Progenitor cell of endocrine pancreas (in vitro differentiated cells): Measurements from ENCODE around the gene PRKCZ. TPM values are rescaled to one million over a fixed set of nuclear protein-coding genes. Genes with fewer than 3 reads are reported as not detected.
A peak's percentile ranks its signal among the peaks of the same experiment; 100 is the strongest.

ENCODE experiments used
- DNase-seq: peaks from one replicate; pipeline ENCODE4 v3.0.0; 2021; ENCODE audit warnings: low spot score; ENCODE audit not compliant: unreplicated experiment
- H3K27ac Mint-ChIP-seq: 2 replicates; pipeline ENCODE4 v1.8.0; 2021; ENCODE audit warnings: mild to moderate bottlenecking, moderate library complexity, mixed read lengths
- H3K27me3 Mint-ChIP-seq: 2 replicates; pipeline ENCODE4 v1.8.0; 2021; ENCODE audit warnings: mixed read lengths
- H3K36me3 Mint-ChIP-seq: 2 replicates; pipeline ENCODE4 v1.8.0; 2022; ENCODE audit warnings: mixed read lengths; ENCODE audit not compliant: insufficient read depth
- H3K4me1 Mint-ChIP-seq: 2 replicates; pipeline ENCODE4 v1.8.0; 2021; ENCODE audit warnings: low read depth, mixed read lengths
- H3K4me3 Mint-ChIP-seq: 2 replicates; pipeline ENCODE4 v1.8.0; 2021; ENCODE audit warnings: low read depth, mild to moderate bottlenecking, moderate library complexity, mixed read lengths
- H3K9me3 Mint-ChIP-seq: 2 replicates; pipeline ENCODE4 v1.8.0; 2021; ENCODE audit warnings: low read depth, mixed read lengths
- total RNA-seq: library from RNA; stranded (reverse); gene quantifications from 2 replicates; pipeline ENCODE4 v1.2.1, GENCODE V29; 2021
- TF ChIP-seq, protein P1 (sequence below): fragments of 200-600 bp; sonication (generic); IDR thresholded peaks from one replicate; pipeline ENCODE4 v1.5.0; 2021; ENCODE audit warnings: antibody characterized with exemption, mild to moderate bottlenecking; ENCODE audit not compliant: unreplicated experiment

Gene PRKCZ
- total RNA-seq, 1 donor from 2014 or later, result 71.5 TPM

DNA sequence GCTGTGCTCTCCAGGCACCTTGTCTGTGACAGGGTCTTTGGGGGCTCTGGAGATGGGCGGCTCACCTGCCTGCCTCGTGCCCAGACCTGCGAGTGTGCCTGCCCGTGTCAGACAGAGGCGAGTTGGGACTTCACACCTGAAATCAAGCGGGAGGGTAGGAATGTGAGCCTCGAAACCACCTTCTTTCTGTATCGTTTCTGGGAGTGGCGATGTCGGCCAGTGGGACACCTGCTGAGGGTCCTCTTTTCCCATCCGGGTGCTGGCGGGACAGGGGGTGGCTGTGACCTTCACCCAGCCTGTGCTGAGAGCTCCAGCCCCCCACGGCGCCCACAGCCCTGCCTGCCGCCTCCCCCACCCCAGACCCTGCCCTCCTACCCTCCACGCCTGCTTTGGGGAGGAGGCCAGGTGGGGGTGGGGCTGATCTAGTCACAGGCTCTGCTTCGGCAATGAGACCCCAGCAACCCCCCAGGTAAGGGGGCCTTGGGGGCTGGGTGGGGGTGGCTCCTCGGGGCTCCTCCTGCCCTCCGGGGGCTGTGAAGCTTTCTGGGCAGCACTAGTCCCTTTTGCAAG, 160.0 kb downstream of the PRKCZ start:
- H3K36me3 Mint-ChIP-seq, result no peaks in the 10 kb centered on the region
- no peaks in the 10 kb centered on the region for H3K9me3 Mint-ChIP-seq
- H3K27ac Mint-ChIP-seq, result no peak overlapping the region
- TF ChIP-seq, protein P1, sequence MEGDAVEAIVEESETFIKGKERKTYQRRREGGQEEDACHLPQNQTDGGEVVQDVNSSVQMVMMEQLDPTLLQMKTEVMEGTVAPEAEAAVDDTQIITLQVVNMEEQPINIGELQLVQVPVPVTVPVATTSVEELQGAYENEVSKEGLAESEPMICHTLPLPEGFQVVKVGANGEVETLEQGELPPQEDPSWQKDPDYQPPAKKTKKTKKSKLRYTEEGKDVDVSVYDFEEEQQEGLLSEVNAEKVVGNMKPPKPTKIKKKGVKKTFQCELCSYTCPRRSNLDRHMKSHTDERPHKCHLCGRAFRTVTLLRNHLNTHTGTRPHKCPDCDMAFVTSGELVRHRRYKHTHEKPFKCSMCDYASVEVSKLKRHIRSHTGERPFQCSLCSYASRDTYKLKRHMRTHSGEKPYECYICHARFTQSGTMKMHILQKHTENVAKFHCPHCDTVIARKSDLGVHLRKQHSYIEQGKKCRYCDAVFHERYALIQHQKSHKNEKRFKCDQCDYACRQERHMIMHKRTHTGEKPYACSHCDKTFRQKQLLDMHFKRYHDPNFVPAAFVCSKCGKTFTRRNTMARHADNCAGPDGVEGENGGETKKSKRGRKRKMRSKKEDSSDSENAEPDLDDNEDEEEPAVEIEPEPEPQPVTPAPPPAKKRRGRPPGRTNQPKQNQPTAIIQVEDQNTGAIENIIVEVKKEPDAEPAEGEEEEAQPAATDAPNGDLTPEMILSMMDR, result no peak
- no peak for DNase-seq
- H3K27me3 Mint-ChIP-seq, result no peaks in the 10 kb centered on the region
- no peak overlapping the region for H3K4me3 Mint-ChIP-seq
- peaks cover 12% of the 10 kb centered on the region for H3K4me1 Mint-ChIP-seq

DNA sequence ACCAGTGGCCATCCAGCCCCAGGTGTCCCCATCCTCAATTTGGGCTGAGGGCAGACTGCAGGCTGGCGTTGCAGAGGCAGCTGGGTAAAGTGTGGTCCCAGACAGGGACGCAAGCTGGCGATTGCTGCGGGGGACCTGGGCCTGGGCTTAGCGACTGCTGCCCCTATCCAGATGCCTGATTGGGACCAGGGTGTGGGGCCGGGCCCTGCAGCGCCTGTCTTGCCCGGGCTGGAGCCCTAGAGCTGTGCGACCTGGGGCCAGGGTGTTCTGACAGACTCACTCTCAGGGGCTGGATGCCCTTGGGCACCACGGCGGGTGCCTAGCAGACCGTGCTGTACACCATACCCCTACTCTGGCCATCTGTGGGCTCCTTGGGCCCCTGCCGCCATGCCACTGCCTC, 160.6 kb downstream of the PRKCZ start:
- no peaks in the 10 kb centered on the region for H3K27me3 Mint-ChIP-seq
- H3K4me1 Mint-ChIP-seq, result peaks cover 12% of the 10 kb centered on the region
- H3K27ac Mint-ChIP-seq, result no peak overlapping the region
- no peak for DNase-seq
- H3K4me3 Mint-ChIP-seq, result no peak overlapping the region
- H3K9me3 Mint-ChIP-seq, result no peaks in the 10 kb centered on the region
- H3K36me3 Mint-ChIP-seq, result no peaks in the 10 kb centered on the region
- TF ChIP-seq, protein P1, result no peak

DNA sequence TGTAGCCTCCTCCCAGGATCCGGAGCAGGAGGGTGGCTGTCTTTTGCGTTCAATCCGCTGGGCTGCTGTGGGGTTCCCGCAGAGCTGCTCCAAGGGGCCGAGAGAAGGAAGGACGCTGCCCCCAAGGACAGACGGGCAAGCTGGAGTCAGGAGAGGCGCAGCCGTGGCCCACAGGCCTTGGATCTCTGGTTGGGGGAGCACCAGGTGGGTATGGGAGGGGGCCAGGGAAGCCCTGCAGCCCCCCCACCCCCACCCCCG, 162.0 kb downstream of the PRKCZ start:
- H3K4me3 Mint-ChIP-seq, result no peak overlapping the region
- no peaks in the 10 kb centered on the region for H3K36me3 Mint-ChIP-seq
- peak overlapping the region; percentile 33 for H3K27ac Mint-ChIP-seq
- peaks cover 7% of the 10 kb centered on the region for H3K4me1 Mint-ChIP-seq
- no peaks in the 10 kb centered on the region for H3K9me3 Mint-ChIP-seq
- TF ChIP-seq, protein P1, result no peak
- DNase-seq, result no peak
- H3K27me3 Mint-ChIP-seq, result no peaks in the 10 kb centered on the region

DNA sequence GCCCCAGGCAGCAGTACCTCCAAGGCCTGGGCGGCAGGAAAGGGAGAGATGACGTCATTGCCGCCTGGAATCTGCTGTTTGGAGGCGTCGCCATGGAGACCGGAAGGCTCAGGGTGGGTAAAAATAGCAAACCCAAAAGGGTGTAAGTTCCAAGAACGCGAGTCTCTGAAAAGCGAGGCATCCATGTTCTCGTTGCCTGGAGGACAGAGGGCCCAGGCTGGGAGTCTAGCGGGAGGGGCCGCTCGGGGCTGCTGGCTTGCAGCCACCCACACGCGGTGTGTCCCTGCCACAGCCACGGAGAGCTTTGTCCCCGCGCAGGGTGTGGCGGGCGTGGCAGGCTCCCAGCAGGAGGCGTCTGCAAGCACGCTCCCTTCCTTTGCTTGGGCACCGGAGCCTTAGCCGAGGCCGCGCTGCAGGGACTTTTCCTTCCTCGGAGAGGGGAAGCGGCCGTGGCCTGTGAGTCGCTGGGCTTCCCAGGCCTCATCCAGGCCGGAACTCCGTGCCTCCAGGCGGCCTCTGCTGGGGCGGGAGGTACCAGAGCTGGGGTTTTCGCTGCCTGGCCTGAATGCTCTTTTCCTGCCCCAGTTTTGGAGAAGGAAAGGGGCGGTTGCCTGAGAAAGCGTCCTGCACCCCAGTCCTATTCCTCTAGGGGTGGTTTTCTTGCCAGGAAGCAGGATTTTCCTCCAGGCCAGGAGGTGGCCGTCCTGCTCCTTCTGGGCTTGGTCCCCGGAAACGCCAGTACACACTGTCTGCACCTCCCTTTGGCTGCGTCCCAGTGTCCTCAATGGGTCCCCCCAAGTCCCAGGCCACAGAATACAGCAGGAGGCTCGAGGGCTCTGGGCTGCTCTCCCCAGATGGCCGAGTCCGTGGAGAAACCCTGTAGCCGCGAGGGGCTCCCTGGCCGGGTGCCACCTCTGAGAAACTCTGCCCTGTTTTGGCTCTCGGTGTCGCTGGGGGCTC, 162.6 kb downstream of the PRKCZ start:
- Mint-ChIP-seq H3K4me1 (peaks cover 7% of the 10 kb centered on the region), H3K9me3 (no peaks in the 10 kb centered on the region), H3K27ac (peak overlapping the region; percentile 71), H3K27me3 (no peaks in the 10 kb centered on the region), H3K4me3 (no peak overlapping the region), H3K36me3 (no peaks in the 10 kb centered on the region)
- no peak for DNase-seq
- TF ChIP-seq, protein P1, result peak; percentile 26

DNA sequence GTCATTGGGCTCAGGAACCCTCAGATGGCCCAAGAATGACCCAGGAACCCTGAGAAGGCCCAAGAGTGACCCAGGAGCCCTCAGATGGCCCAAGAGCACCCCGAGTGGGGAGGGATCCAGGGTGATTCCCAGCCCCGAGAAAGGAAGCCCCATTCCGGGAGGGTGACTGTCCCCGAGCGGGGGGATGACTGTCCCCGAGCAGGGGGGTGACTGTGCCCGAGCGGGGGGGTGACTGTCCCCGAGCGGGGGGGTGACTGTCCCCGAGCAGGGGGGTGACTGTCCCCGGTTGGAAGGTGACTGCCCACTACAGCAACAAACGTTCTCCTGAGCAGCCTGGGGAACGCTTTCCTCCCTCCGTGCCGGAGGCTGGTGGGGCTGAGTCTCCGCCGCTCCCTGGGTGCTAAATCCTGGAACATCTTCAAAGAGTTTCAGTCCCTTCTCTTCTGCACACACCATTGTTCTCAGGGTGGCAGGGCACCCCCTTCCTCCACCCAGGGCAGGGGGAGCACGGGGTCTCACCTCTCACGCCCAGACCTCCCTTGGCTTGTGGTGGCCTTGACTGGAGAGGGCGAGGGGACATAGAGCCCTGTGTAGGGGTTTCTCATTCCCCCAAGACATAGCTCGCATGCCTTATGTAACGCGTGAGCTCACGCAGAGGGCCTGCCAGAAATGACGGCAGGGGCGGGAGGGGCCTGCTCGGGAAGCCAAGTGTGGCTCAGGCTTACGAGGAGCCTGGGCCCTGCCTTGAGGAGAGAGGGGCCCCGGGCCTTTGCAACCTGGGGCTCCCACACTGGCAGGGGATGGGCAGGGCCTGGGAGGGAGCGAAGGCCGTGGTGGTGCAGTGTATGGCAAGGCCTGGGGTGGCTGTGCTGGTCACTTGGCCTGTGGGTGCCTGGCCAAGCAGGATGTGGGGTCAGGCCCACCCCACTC, 163.6 kb downstream of the PRKCZ start:
- TF ChIP-seq, protein P1, result no peak
- H3K4me1 Mint-ChIP-seq, result peaks cover 3% of the 10 kb centered on the region
- no peak overlapping the region for H3K27ac Mint-ChIP-seq
- H3K9me3 Mint-ChIP-seq, result no peaks in the 10 kb centered on the region
- H3K36me3 Mint-ChIP-seq, result no peaks in the 10 kb centered on the region
- H3K4me3 Mint-ChIP-seq, result no peak overlapping the region
- H3K27me3 Mint-ChIP-seq, result peaks cover 3% of the 10 kb centered on the region
- no peak for DNase-seq
